UCSD-AML1 (cell line): ENCODE data around the gene DMBX1.

ENCODE experiments used
- DNase-seq: peaks from one replicate; lab custom pipeline; 2025; ENCODE audit not compliant: unreplicated experiment; lab: John Stamatoyannopoulos, UW

The DMBX1 gene

DNA sequence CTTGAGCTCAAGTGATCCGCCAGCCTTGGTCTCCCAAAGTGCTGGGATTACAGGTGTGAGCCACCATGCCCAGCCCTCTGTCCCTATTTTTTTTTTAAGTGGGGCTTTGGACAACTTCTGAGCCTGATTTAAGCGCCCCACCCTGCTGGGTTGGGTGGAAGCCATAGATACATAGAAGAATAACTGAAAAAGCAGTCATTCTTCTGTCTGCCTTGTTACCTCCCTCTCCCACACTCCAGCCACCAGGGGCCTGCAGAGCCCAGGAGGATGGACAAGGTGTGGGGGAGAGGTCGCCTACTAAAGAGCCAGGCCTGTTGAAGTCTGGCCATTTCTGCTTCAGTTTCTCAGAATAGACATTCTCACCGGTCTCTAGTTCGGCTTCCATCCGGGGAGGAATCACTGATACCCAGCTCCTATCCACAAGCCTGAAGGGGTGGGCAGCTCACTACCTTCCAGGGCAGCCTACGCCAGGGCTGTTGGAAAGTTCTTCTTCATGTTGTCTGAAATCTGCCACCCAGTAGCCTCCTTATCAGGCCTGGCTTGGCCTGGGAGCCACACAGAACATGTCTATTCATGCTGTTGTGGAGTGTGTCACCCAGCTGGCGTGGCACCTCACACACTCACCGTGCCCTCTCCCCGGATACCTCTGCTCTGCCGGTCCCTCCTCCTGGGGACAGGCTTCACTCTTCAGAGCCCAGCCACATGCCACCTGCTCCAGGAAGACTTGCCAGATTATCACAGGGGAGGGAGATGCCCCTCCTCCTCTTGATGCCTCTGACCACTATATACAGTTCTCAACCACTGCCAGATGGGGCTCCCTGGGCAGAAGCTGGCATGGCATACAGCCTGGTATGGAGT is 34.1 kb downstream of the DMBX1 start:
- no peak for DNase-seq

DNA sequence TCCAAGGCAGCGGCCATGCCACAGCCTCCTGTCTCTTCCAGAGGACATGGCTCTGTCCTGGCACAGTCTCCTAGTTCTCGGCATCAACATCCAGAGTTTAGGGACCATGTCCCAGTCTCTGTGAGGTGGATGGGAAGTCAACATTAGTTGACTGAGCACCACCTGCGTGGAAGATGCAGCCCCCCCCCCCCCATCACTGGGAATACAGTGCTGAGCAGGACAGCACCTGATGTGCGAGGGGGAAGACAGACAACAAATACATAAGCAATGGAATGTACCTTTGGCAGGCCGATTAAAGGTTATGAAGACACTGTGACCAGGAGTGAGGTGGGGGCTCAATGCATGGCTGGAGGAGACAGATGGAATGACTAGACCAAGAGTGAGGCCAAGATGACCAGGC is 35.2 kb downstream of the DMBX1 start:
- DNase-seq, result no peak

DNA sequence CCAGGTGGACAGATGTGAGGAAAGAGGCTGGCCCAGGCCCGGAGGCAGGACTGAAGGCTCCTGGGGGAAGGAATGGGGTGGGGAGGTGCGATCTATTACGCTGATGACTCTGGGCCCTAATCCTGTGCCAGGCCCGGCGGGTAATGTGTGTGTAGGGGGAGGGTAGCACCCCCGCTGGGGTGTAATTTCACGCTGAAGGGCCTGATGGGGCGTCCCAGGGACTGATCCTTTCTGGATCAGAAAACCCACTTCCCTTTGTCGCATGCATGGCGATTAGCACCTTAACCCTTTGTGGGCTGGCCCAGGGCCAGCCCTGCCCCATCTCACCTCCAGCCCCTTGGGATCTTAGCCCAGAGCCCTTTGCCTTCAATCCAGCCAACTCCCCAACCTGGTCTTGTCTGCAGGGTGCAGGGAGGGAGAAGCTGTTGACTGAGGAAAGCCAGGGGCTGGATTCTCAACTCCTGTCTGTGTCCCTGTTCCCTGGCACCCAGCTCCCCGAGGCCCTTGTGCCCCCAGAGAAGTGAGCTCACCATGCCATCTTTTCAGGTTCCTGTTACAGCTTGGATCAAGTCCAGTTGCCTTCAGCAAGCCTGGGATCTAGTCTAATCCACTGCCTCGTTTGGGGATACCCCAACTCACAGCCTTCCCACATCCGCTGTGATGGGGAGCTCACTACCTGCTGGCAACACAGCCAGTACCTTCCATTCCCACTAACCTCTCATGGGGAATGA is 35.8 kb downstream of the DMBX1 start:
- DNase-seq, result no peak

DNA sequence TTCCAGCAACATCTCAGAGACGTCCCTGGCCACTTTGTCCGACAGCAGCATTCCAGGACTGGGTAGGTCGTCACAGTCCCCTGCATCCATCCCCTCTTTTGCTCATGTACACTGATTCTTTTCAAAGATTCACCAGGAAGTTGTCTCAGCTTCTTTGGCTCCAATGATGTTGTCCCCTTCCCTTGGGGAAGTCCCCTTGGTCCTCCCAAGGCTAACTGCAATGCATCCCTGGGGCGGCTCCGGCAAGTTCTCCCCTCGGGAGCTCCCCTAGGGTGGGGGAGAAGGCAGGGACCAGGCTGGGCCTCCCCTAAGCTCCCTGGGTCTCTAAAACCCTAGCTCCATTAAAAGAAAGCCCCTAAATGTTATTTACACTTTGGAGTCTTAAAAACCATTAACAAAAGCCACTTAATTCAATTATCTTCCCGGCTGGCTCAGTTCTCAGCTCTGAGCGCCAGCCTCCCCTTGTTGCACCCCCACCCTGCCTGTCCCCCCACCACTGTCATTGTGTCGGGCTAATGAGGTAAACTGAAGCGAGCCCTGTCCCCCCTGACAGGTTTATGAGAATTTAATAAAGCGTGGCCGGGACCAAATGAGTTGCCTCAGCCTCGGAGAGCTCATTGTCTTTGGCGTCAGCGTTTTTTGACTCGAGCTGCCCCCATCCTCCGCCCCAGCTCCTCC is 36.5 kb downstream of the DMBX1 start:
- no peak for DNase-seq

DNA sequence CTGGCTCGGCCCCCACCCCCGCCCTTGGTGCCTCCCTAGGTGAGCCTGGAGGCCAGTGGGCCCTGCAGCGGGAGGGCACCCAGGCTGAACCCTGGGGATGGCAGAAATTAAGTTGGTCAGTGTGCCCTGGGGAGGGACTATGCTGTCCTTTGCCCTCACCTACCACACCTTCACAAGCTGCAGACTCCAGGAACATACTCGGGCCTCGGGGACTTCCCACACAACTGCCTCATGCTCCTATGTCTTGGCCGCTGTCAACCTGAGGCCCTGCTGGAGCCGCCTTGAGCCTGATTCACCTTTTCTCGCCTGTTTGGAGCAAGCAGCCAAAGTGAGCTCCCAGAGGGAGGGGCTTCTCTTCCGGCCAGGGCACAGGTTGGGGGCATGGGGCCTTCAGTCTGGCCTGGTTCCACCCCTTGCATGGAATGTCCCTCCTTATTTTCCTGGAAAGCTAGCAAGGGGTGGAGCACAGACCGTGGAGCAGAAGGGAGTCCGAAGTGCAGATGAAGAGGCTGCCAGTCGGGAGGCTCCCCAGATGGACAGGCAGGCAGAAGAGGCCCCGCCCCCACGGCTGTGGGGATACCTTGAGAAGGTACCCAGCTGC is 37.2 kb downstream of the DMBX1 start:
- no peak for DNase-seq

DNA sequence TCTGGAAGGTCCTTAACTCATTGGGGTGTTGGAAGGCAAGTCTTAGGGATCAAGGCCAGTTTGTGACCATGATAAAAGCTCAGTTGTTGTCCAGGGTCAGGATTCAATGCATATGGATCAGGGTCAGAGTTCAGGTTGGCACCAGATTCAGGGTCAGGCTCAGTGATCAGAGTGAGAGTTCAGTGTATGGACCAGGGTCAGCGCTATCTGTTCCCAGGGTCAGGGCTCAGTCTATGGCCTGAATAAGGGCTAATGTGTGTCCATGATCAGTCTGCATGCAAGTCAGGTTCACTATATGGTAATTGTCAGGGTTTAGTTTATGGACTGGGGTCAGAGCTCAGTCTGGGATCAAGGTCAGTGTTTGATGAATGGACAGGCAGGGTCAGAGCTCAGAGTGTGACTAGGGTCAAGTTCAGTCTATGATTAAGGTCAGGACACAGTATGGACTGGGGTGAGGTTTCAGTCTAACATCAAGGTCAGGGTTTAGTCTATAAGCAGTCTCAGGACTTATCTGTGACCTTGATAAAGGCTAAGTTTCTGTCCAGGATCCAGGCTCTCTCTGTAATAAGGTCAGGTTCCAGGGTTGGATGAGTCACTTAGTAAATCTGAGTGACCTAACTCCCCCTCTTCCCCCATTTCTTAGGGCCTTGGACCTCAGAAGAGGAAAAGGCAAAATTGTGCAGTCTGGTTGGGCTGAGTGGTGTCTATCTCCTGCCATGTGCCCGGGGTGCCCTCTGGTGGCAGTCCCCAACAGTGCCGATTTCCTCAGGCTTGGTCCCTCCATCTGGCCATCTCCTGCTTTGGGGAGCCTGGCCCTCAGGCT is 38.0 kb downstream of the DMBX1 start:
- peak; percentile 77 for DNase-seq

DNA sequence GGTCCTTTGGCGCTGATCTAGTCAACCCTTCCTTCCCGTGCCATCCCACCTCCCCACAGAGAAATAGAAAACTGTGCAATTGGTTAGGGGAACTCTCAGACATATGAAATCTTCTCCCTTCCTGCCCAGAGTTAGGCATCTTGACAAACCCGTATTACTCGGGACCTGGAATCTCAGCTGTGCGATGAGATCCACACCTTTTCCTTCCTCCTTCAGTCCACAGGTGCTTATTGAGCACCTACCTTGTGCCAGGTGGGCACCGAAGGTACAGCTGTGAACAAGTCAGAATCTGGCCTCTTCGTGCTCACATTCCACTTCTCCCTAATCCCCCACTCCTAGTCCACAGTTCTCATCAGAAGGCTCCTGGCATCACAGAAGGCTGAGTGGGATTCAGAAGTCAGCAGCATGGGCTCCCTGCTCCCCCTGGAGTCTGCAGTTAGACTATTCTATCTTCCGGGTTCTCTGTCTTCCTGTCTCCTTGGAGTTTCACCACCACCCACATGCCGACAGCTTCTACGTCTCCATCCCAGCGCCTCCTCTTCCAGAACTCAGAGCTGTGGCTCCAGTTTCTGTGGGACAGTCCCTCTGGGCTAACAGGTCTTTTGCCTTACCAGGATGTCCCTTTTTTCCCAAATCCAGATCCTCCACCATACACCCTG is 38.8 kb downstream of the DMBX1 start:
- no peak for DNase-seq

DNA sequence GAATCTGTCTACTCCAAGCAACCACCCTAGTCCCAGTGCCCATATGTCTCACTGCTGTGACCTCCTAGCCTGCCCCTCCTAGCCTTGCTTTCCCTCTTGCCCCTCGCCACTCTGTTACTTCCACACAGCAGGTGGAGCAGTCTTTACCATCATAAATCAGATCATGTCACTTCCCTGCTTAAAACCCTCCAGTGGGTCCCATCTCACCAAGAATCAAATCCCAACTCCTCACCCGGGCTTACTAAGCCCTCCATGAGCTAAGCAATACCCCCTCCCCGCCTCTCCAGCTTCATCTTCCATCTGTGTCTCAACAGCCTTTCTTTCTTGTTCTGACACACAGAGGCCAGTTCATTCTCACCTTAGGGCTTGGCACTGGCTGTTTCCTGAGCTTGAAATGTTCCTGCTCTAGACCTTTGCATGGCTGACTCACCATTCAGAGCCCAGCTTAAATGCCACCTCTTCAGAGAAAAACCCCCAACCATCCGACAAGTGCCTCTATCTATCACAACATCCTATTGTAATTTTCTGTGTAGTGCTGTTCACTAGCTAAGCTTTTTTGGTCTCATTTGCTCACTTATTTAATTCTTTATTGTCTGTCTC is 39.5 kb downstream of the DMBX1 start:
- DNase-seq, result no peak

DNA sequence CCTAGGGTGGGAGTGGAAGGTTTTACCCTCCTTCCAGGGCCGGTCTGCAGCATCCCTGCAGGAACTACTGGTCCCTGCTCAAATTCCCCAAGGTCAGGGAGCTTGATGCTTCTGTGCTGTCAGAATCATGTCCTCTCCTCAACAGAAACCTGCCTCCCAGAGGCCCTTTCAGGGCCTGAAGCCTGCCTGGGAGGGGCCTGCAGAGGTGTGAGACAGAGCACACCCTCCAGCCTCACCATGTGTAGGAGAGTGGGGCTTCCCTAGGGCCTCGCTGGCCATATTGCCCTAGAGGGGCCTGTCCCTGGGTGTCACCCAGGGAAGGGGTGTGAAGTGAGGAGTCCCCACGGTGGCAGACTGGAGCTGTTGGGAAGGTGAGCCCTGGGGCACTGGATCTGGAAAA is 40.7 kb downstream of the DMBX1 start:
- DNase-seq, result no peak

DNA sequence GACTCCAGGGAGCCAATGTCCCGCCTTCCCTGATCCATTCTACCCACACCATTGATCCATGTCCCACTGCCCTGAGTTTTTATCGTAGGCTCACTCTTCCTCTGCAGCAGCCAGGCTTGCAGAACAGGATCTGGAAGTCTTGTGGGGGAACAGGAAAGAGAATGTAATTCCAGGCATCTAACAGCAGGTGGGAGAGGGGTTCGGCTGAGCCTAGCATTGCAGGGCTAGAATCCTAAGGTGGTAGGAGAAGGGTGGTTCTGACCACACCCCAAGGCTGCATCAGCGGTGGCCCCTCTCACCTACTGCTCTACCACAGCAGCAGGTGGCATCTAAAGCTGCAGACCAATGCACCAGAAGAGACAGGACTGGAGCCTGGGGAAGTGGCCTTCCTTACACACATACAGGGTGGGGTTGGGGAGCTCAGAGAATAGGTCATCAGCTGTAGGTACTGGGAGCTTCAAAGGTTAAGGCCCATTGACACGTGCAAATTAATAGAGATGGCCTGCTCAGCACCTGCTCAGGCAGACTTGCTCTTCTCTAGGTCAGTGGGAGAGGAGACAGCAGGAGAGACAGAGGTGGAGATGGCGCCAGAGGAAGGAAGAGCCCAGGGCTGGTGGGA is 41.3 kb downstream of the DMBX1 start:
- no peak for DNase-seq

DNA sequence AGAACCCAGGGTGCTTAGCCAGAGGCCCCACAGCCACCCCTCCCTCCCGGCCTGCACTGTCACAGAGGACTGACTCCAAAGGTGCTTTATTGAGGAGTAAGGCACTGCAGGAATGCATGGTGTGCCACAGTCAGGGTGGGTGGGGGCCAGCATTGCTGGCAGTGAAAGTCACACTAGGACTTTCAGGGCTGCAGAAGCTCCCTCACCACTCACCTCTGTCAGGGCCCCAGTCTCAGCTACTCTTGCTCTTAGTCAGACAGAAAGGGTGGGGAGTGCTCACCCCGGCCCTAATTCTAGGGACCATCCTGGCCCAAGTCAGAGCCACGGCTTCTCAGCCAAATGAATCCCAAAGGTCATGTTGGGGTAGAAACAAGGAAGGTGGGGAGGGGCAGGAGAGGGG is 42.5 kb downstream of the DMBX1 start:
- DNase-seq, result no peak

DNA sequence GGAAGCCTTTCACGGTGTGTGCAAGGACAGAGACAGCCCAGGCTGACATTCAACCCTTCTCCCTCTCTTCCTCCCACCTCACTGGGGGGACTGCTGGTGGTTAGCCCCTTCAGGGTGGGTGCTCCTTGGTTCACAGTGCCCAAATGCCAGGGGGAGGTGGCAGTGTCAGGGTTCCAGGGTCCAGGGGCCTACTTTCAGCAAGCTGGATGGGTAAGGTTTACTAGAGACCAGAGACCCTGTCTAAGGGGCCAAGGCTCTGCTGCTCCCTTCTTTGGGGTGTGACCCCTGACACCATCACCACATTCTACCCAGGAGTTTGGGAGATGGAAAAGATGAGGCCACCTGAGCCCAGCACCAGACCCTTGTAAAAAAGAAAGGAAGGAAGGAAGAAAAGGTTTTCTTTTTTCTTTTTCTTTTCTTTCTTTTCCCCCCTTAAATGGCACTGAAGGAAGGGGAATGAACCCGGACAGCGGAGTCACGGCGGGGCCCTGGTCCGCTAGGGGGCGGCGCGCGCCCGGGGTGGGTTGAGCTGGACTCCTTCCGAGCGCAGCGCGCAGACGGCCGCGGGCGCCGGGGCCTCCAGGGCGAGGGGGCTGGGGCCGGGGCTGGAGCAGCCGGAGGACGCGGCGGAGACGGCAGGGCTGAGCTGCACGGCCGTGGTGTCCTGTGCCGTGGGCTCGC is 43.0 kb downstream of the DMBX1 start:
- DNase-seq, result peak; percentile 65

DNA sequence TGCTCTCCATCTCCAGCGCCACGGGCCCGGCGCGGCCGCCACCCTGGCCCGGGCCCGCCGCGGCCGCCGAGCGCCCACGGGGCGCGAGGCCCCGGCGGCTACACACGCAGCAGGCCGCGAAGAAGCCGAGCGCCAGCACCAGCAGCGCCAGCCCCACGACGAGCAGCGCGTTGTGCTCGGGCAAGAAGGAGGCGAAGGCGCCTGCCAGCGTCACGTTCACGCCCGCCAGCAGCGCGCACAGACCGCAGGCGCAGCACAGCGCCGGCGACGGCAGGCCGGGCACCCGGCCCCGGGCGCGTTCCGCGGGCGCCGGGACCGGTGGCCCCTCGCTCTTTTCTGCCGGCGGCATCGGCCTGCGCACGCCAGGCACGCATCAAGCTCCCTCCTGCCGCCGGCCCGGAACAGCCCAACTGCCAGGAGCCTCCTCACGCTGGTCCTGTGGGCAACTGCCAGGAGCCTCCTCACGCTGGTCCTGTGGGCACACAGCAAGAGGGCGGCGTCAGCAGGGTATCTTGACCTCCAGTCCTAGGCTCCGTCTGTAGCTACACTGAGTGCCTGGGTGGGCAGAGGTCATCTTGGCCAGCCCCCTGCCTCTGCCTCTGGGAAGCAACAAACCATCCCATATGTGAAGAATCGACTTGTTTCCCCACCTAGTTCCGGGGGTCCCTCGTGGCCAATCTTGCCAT is 43.7 kb downstream of the DMBX1 start:
- no peak for DNase-seq

DNA sequence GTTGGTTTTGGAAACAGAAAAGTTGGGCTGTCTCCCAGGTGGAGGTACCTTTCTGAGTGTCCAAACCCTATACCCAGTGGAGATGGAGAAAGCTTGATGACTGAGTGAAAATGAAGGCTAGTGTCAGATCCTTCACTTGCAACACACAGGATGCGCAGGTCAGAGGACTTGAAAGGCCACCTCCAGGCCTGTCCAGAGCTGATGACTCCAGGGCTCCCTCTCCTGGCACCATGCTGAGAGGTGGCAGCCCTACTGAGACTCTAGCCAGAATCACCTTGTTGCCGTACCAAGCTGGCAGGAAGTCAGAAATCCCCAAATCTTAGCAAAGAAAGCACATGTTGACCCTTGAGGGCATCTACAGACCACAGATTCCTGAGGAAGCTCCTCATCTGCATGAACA is 45.4 kb downstream of the DMBX1 start:
- DNase-seq, result peak; percentile 48

DNA sequence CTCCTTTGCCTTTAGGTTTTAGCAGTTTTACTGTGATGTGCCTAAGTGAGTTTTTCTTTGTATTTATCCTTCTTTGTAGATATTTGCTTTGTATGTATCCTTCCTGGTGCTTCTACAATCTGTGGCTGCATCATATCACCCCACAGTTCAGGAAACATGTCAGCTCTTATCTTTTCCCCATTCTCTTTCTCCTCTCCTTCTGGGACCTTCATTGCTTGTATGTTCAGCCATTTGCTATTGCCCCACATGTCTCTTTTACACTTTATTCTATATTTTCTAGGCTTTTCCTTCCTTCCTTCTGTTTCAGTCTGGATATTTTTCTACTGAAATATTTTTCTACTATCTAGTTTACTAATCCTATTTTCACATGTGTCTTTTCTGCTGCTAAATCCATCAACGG is 46.9 kb downstream of the DMBX1 start:
- no peak for DNase-seq

DNA sequence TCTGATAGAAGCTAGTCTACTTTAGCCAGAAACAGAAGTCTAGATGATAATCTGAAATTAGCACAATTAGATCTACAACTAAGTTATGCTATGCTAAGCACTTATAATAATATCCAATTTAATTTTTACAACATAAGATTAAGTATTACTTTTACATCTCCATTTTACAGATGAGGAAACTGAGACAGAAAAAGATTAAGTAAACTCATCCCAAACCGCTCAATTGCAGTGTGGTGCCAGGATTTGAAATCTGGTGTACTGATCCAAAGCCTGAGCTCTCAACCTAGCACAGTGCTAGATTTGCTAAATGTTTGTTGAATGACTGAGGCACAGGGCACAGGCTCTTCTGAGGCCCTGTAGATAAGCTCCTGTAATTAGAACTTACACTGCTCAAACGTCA is 48.0 kb downstream of the DMBX1 start:
- DNase-seq, result no peak

DNA sequence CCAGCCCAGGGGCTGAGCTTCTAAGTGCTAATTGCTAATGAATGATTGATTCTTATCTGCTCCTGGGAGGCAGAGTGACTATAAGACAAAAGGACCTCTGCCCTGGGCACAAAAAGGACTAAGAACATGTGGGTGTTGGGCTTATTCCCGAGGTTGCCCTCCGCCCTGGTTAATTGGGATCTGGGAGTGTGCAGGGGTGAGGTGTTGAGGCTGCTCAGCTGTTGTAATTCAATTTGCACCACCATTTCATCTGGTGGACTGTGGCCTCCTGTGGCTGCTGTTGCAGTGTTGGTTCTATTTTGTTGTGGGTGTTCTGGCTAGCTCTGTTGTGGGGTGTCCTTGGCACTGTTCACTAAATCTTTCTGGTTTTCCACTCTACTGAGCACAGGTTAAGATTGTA is 48.5 kb downstream of the DMBX1 start:
- DNase-seq, result no peak
